Right cardiac atrium (tissue), 5 donors: Measurements from ENCODE around the gene KIF26A. TPM values are rescaled to one million over a fixed set of nuclear protein-coding genes. Genes with fewer than 3 reads are reported as not detected.

Experiments used
- ATAC-seq, 2 donors: fragments of 200-7000 bp; cut with Tn5 transposase; one replicate each; pipeline versions ENCODE4 v1.8.0 to v1.9.1; 2020; ENCODE audit warnings: moderate library complexity in 2 of 2, mild to moderate bottlenecking in 1 of 2
- DNase-seq, 3 donors: peaks; one replicate each; pipeline ENCODE4 v3.0.0-alpha.2; 2020
- H3K27ac ChIP-seq: one replicate; pipeline ENCODE4 v1.5.1; 2013; ENCODE audit warnings: mild to moderate bottlenecking, low read length, control low read depth, moderate library complexity
- H3K27me3 ChIP-seq: one replicate; pipeline ENCODE4 v1.6.1; 2013; ENCODE audit not compliant: control insufficient read depth, insufficient read depth
- H3K4me1 ChIP-seq: one replicate; pipeline ENCODE4 v1.6.1; 2013; ENCODE audit warnings: low read length; ENCODE audit not compliant: control insufficient read depth, insufficient read depth
- H3K4me3 ChIP-seq: one replicate; pipeline ENCODE4 v1.5.1; 2013; ENCODE audit warnings: low read length, control low read depth
- H3K9me3 ChIP-seq: one replicate; pipeline ENCODE4 v1.6.1; 2013; ENCODE audit warnings: low read length; ENCODE audit not compliant: control insufficient read depth
- WGBS: extraction: QIAGEN DNeasy Blood & Tissue Kit; methylation state at CpG from one replicate; pipeline ENCODE4 v1.1.7; 2013; 5-methylcytosine and 5-hydroxymethylcytosine counted together
- intact Hi-C, 4 donors: fragments of 100-400 bp; cut with DNase I; formaldehyde crosslinking; loops; one replicate each; pipeline versions ENCODE4 v1.11.0 to v1.14.0; 2022 to 2023
- polyA plus RNA-seq: library from polyadenylated mRNA; stranded (reverse); fragments of 200-250 nt; gene quantifications from one replicate; pipeline ENCODE4 v1.2.3, GENCODE V29; 2013
- total RNA-seq, 4 donors: library from RNA; stranded (reverse); fragmentation: NEBNext Ultra II Directional; extraction: Animal tissue kit (Norgen Biotek cat#: 25700); gene quantifications; one replicate each; pipeline ENCODE4 v1.2.1, GENCODE V29; 2021
- donor health status: healthy with polysubstance abuse.
- donor health status: DM: no; HTN: yes; CAD: no.
- donor health status: DM: no; HTN: no; CAD: no.
- donor health status: DM: no; HTN: yes; CAD: no; lungs with severe emphysema.
- donor health status: DM: yes; HTN: yes; CAD: no.

Gene KIF26A
- total and polyA plus RNA-seq, 5 donors, result 7.1 to 10.6 (median 9.7) TPM

- Histone ChIP-seq H3K9me3 (no peaks in the 10 kb centered on the region), H3K4me1 (no peaks in the 10 kb centered on the region), H3K27me3 (no peaks in the 10 kb centered on the region), H3K4me3 (no peak overlapping the region), H3K27ac (no peak overlapping the region)
- peak; percentile 10 to 50 (median 32) for DNase-seq
- 62% methylated on average over 26 of the region's 26 CpGs for WGBS
- ATAC-seq, result no peak
- intact Hi-C loops, result no loop called here
Observed at GRCh38 chr14:104108570-104109541, 29.5 kb upstream of the KIF26A start.

DNA sequence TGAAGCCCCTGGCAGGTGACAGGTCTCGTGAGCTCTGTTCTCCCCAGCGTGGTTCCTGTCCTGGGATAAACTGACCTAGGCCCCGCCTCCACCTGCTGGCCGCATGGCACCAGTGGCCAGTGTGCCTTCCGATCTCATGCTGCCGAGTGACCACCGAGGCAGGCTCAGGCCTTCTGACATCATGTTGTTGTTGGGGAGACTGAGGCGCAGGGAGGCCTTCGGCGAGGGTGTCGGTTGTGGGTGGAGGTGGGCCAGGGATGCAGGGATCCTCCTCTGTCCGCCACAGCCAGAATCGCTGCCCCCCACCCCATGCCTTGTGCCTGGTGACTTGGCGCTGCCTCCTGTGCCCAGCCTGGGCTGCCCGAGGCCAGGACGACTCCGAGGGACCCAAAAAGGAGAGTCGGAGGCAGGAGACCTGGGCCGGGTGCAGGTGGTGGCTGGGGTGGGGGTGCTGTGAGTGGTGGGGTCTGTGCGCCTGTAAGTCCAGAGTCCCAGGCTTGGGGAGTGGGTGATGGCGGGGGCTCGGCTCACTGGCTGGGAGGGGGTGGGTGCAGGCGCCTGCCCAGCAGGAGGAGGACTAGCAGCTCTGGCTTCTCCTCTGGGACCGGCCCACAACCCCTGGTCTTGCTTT is 28.5 kb upstream of the KIF26A start:
- Histone ChIP-seq H3K27me3 (no peaks in the 10 kb centered on the region), H3K4me1 (no peaks in the 10 kb centered on the region), H3K27ac (no peak overlapping the region), H3K9me3 (no peaks in the 10 kb centered on the region), H3K4me3 (no peak overlapping the region)
- DNase-seq (peak in 2 of 3 donors; percentile 8 to 33), ATAC-seq (no peak)
- intact Hi-C loops, result no loop called here
- WGBS, result 89% methylated on average over 24 of the region's 24 CpGs

GRCh38 chr14:104110491-104111209 is 27.7 kb upstream of the KIF26A start:
- Histone ChIP-seq H3K4me3 (no peak overlapping the region), H3K4me1 (no peaks in the 10 kb centered on the region), H3K27me3 (no peaks in the 10 kb centered on the region), H3K9me3 (no peaks in the 10 kb centered on the region), H3K27ac (no peak overlapping the region)
- 65% methylated on average over 18 of the region's 18 CpGs for WGBS
- intact Hi-C loops, result no loop called here
- ATAC-seq (no peak), DNase-seq (peak; percentile 10 to 44 (median 39))

- WGBS, result 74% methylated on average over 21 of the region's 21 CpGs
Observed at GRCh38 chr14:104111301-104112112, 26.9 kb upstream of the KIF26A start.

DNA sequence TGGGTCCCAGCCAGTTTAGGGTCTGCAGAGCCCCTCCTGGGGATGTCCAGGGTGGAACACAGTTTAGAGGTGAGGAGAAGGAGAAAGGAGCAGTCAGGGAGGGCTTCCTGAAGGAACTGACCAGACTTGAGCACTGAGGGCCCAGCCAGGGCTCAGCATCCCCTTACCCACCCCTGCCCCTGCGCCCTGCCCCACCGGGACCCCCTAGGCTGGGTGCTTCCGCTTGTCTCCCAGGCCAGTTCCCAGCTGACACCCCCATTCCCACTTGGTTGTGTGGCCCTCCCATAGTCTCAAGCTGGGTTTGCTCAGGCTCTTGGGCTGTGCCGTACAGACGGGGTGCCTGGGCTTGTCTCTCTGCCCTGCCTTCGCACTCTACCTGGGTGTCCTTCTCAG is 26.3 kb upstream of the KIF26A start:
- DNase-seq, result peak in 1 of 3 donors; percentile 10
- no peak overlapping the region for H3K27ac ChIP-seq
- no peaks in the 10 kb centered on the region for H3K4me1 ChIP-seq
- intact Hi-C loops, result no loop called here
- ATAC-seq, result no peak
- H3K27me3 ChIP-seq, result no peaks in the 10 kb centered on the region
- H3K4me3 ChIP-seq, result no peak overlapping the region
- WGBS, result 85% methylated on average over 6 of the region's 6 CpGs
- H3K9me3 ChIP-seq, result no peaks in the 10 kb centered on the region

More at GRCh38 chr14:104111301-104112112, 26.9 kb upstream of the KIF26A start:
- intact Hi-C loops, result no loop called here
- DNase-seq (peak; percentile 9 to 50 (median 47)), ATAC-seq (no peak)
- no peak overlapping the region for H3K4me3 ChIP-seq
- H3K27ac ChIP-seq, result no peak overlapping the region
- no peaks in the 10 kb centered on the region for H3K27me3 ChIP-seq
- H3K4me1 ChIP-seq, result no peaks in the 10 kb centered on the region
- H3K9me3 ChIP-seq, result no peaks in the 10 kb centered on the region

DNA sequence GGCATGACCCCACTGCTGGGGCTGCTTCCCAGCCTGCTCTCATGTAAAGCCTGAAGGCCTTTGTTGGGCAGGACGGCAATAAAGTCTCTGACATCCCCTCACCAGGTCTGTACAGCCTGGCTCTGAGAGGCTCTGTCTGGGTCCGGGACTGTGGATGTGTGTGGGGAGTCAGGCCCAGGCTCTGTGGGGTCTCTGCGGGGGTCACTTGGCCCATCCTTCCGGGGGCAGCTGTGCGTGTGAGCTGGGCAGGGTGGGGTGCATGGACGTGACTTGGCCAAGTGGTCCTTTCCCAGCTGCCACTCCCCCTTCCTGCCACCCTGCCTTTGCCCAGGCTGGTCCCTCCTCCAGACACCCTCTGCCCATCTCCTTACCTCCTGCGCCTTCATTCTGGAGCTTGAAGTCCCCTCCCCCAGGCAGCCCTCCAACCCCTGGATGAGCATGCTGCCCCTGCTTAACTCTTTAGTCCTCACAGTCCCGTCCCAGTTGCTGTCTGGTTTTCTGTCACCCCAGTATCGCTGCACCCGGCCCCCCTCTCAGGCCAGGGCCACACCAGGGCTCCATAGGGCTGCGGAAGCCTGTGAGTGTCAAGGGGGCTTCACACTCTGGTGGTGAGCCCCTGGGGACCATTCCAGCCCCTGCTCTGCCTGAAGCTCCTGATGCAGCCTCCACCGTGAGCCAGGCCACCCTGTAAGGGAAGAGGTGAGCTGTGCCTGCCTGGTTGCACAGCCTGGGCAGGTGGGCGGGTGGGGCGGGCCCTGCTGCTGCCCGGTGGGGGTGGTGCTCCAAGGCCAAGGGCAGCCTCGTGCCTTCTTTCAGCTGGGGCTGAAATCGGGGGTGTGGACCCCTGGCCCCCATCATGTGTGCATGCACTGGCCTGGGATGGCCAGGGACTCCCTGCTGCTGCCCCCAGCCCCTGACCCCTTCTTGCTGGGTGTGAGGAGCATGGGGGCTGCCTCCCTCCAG is 25.5 kb upstream of the KIF26A start:
- DNase-seq, result peak; percentile 15 to 40 (median 29)
- H3K4me1 ChIP-seq, result no peaks in the 10 kb centered on the region
- ATAC-seq, result no peak
- 64% methylated on average over 17 of the region's 17 CpGs for WGBS
- H3K4me3 ChIP-seq, result no peak overlapping the region
- no peaks in the 10 kb centered on the region for H3K9me3 ChIP-seq
- no peak overlapping the region for H3K27ac ChIP-seq
- intact Hi-C loops, result no loop called here
- no peaks in the 10 kb centered on the region for H3K27me3 ChIP-seq

DNA sequence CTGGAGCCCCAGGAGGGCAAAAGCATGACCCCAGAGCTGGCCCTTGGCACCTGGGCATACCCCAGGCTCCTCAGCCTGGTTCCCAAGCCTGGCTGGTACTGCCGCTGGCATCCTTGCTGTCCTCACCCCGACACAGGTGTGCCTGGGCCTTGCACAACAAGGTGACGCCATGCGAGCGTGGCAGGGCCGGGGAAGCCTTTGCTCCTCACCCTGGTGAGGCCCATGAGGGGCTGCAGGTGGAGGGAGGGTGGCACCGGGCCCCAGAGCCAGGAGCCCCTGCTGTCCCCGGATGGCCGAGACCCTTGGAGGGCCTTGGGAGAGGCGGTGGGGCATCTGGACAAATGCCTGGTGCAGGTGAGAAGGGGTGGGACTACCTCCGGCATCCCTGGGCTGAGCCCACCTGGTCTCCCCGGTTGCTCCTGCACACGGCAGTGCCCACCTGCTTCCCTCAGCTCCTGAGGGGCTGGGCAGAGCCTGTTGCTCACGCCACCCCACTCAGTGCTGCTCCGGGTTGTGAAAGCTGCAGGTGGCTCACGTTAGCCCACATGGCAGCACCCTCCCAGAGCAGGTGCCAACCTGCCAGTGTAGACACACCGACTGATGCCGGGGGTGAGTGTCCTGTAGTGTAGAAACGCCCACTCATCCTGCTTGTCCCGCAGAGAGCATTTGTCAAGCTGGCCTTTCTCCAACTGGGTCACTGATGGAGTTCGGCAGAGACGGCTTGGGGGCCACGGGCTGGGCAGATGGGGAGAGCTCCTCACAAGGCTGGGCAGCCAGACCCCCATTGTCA is 24.6 kb upstream of the KIF26A start:
- ATAC-seq (no peak), DNase-seq (peak in 2 of 3 donors; percentile 7 to 44)
- H3K4me1 ChIP-seq, result no peaks in the 10 kb centered on the region
- H3K4me3 ChIP-seq, result no peak overlapping the region
- 65% methylated on average over 23 of the region's 23 CpGs for WGBS
- no peak overlapping the region for H3K27ac ChIP-seq
- intact Hi-C loops, result no loop called here
- no peaks in the 10 kb centered on the region for H3K9me3 ChIP-seq
- H3K27me3 ChIP-seq, result no peaks in the 10 kb centered on the region

GRCh38 chr14:104114421-104115130 is 23.8 kb upstream of the KIF26A start:
- peak; percentile 12 to 52 (median 48) for DNase-seq
- H3K4me1 ChIP-seq, result no peaks in the 10 kb centered on the region
- H3K9me3 ChIP-seq, result no peaks in the 10 kb centered on the region
- no peak overlapping the region for H3K27ac ChIP-seq
- WGBS, result 78% methylated on average over 26 of the region's 26 CpGs
- no peaks in the 10 kb centered on the region for H3K27me3 ChIP-seq
- no peak for ATAC-seq
- intact Hi-C loops, result no loop called here
- H3K4me3 ChIP-seq, result no peak overlapping the region
